Spinal cord (tissue), 10 donors: Measurements from ENCODE around the gene TNRC6B. TPM values are rescaled to one million over a fixed set of nuclear protein-coding genes. Genes with fewer than 3 reads are reported as not detected.
"Not testable (repeated sequence)": the region's sequence is repeated elsewhere in the genome, so short reads cannot be mapped to it uniquely, and the experiment has no call there.

Experiments
- DNase-seq, 6 donors: peaks; one replicate each; pipeline versions ENCODE4 v3.0.0 to v3.0.0-alpha.2; 2013 to 2015; ENCODE audit warnings: low spot score in 6 of 6, low read depth in 4 of 6
- H3K27ac ChIP-seq: one replicate; pipeline ENCODE4 v1.5.1; 2013; ENCODE audit warnings: low read depth, low read length, control low read depth
- H3K27me3 ChIP-seq: one replicate; pipeline ENCODE4 v1.6.1; 2013; ENCODE audit warnings: low read length; ENCODE audit not compliant: control insufficient read depth, insufficient read depth
- H3K36me3 ChIP-seq: one replicate; pipeline ENCODE4 v1.6.1; 2013; ENCODE audit warnings: low read length; ENCODE audit not compliant: control insufficient read depth, insufficient read depth
- H3K4me1 ChIP-seq: one replicate; pipeline ENCODE4 v1.6.1; 2013; ENCODE audit warnings: low read length; ENCODE audit not compliant: control insufficient read depth, insufficient read depth
- H3K4me3 ChIP-seq: one replicate; pipeline ENCODE4 v1.5.1; 2013; ENCODE audit warnings: low read depth, low read length, control low read depth
- H3K9me3 ChIP-seq: one replicate; pipeline ENCODE4 v1.6.1; 2013; ENCODE audit warnings: low read length; ENCODE audit not compliant: control insufficient read depth, insufficient read depth
- WGBS: methylation state at CpG from one replicate; pipeline ENCODE4 v1.1.5; 2013; ENCODE audit warnings: missing lambda C conversion rate; ENCODE audit not compliant: insufficient coverage; 5-methylcytosine and 5-hydroxymethylcytosine counted together
- polyA plus RNA-seq, 2 donors: library from polyadenylated mRNA; unstranded; fragments of 120-200 nt; gene quantifications; one replicate each; pipeline ENCODE4 v1.2.1, GENCODE V29; 2013; ENCODE audit not compliant: insufficient read length in 2 of 2
- total RNA-seq, 2 donors: library from RNA; depleted of rRNA in 1 of 2; stranded (reverse); fragments of 120-200 nt in 1 of 2; fragments of >200 nt in 1 of 2; gene quantifications; one replicate each; pipeline versions ENCODE4 v1.2.3 to v1.2.4, GENCODE V29; 2013 to 2014
- donor health status: healthy.

Gene TNRC6B
- total and polyA plus RNA-seq, 4 donors: 16.7 to 38.7 (median 26.5) TPM

DNA sequence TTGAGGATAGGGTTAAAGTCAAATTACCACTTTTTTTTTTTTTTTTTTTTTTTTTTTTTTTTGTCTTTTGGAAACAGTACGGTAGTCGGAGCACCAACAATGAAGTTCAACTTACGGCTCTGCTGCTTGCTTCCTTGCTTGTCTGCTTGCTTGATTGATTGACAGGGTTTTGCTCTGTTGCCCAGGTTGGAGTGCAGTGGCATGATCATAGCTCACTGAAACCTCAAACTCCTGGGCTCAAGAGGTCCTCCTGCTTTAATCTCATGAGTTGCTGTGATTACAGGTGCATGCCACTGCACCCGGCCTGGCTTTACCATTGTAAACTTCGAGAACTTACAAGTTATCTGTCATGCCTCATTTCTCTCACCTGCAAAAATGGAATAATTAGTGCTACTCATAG lies 198.4 kb downstream of the TNRC6B start:
- Histone ChIP-seq H3K9me3 (no peaks in the 10 kb centered on the region), H3K36me3 (peaks cover 2% of the 10 kb centered on the region), H3K4me1 (peaks cover 5% of the 10 kb centered on the region), H3K4me3 (no peak overlapping the region), H3K27ac (no peak overlapping the region), H3K27me3 (no peaks in the 10 kb centered on the region)
- WGBS: 100% methylated on average over 2 of the region's 5 CpGs
- no peak for DNase-seq

DNA sequence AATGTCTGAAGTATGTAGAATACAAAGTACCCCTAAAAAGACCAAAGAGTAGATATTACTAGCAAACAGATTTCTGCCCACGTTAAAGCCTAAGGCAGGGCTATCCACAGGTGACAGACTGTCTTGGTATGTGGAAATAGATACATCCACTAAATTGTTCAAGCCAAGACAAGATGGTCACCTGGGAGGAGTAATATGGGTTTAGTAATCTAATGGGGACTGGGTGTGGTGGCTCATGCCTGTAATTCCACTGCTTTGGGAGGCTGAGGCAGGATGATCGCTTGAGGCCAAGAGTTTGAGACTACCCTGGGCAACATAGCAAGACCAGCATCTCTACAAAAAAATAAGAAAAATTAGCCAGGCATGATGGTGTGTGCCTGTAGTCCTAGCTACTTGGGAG lies 200.2 kb downstream of the TNRC6B start:
- Histone ChIP-seq H3K36me3 (peaks cover 2% of the 10 kb centered on the region), H3K4me1 (no peaks in the 10 kb centered on the region), H3K4me3 (no peak overlapping the region), H3K9me3 (no peaks in the 10 kb centered on the region), H3K27ac (no peak overlapping the region), H3K27me3 (no peaks in the 10 kb centered on the region)
- DNase-seq: no peak
- 100% methylated on average over 1 of the region's 2 CpGs for WGBS

DNA sequence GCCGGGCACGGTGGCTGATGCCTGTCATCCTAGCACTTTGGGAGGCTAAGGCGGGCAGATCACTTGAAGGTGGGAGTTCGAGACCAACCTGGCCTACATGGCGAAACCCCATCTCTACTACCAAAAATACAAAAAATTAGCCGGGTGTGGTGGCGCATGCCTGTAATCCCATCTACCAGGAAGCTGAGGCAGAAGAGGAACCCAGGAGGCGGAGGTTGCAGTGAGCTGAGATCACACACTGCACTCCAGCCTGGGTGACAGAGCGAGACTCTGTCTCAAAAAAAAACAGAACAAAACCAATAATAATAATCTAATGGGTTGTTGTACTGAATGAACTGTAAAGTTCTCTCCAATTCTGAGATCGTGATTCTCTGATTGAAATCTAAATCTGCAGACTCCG lies 200.7 kb downstream of the TNRC6B start:
- not testable (repeated sequence) for H3K4me1 ChIP-seq, H3K27me3 ChIP-seq, H3K9me3 ChIP-seq, DNase-seq, H3K36me3 ChIP-seq, H3K27ac ChIP-seq, H3K4me3 ChIP-seq
- WGBS: 100% methylated on average over 5 of the region's 11 CpGs

DNA sequence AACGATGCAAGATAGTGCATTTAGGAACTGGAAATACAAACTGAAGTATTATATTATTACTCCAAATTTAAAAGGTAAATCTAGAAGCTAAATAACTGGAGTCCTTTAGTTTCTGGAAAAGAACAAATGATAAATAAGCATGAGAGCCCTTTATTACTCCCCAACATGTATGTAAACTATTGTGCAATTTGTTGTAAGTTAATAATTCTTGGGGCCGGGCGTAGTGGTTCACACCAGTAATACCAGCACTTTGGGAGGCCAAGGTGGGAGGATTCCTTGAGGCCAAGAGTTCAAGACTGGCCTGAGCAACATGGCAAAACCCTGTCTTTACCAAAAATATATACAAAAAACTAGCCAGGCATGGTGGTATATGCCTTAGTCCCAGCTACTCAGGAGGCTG lies 203.7 kb downstream of the TNRC6B start:
- no peak overlapping the region for H3K4me3 ChIP-seq
- H3K36me3 ChIP-seq: no peaks in the 10 kb centered on the region
- no peak overlapping the region for H3K27ac ChIP-seq
- no peaks in the 10 kb centered on the region for H3K9me3 ChIP-seq
- no CpG with 5 or more reads among the region's 3 CpGs for WGBS
- no peaks in the 10 kb centered on the region for H3K27me3 ChIP-seq
- DNase-seq: no peak
- no peaks in the 10 kb centered on the region for H3K4me1 ChIP-seq

DNA sequence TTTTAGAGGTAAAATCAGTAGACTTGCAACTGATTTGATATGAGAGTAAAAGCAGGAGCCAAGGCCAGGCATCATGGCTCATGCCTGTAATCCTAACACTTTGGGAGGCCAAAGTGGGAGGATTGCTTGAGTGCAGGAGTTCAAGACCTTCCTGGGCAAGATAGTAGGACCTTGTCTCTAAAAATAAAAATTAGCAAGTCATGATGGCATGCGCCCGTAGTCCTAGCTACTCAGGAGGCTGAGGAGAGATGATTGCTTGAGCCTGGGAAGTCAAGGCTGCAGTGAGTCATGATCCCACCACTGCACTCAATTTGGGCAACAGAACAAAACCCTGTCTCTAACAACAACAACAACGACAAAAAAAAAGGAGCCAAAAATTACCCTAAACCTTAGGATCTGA lies 206.2 kb downstream of the TNRC6B start:
- Histone ChIP-seq H3K4me1 (no peaks in the 10 kb centered on the region), H3K9me3 (no peaks in the 10 kb centered on the region), H3K27ac (no peak overlapping the region), H3K27me3 (no peaks in the 10 kb centered on the region), H3K4me3 (no peak overlapping the region), H3K36me3 (peaks cover under 1% of the 10 kb centered on the region)
- no peak for DNase-seq
- WGBS: no CpG with 5 or more reads among the region's 3 CpGs

DNA sequence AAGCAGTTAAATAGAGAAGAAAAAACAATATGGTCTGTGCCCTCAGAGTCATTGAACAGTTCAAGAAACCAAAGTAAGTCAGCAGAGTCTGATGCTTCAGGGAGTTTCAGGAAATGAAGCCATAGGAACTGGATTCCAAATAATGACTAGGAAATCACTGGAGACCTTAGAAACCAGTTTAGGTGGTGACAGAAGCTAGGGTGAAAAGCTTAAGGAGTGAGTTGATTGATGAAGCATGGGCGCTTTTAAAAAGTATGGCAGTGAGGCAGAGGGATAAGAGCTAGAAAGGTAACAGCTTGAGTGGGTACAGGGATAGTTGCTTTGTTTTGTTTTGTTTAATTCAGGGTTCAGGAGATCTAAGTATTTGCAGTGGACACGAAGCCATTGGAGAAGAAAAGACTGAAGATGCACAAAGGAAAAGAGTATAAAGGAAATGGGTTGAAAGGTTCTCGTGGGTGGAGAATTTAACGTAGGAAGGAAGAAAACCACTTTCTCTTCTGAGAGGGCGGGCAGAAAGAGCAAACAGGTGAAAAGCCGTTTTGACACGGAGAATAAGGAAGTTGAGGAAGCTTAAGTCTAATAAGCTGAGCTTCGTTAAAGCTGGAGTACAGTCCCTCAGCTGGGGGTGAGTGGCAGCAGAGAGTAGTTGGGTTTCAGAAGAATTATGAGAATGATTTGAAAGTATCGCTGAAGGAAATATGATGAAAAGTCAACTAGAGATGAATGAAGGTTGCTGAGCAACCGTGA lies 207.5 kb downstream of the TNRC6B start:
- H3K27me3 ChIP-seq: no peaks in the 10 kb centered on the region
- no peak overlapping the region for H3K4me3 ChIP-seq
- no peaks in the 10 kb centered on the region for H3K4me1 ChIP-seq
- H3K9me3 ChIP-seq: no peaks in the 10 kb centered on the region
- WGBS: 83% methylated on average over 10 of the region's 10 CpGs
- H3K27ac ChIP-seq: no peak overlapping the region
- H3K36me3 ChIP-seq: peaks cover 4% of the 10 kb centered on the region
- no peak for DNase-seq

Other genes starting within 250 kb of the TNRC6B start
- gene TMA7B, start 217.5 kb upstream of the TNRC6B start, total RNA-seq: not detected
- gene TMA7B, start 217.5 kb upstream of the TNRC6B start, polyA plus RNA-seq: not detected
- 1 to 10 TPM in 1 of 2 donors, under 1 TPM in 1; 0.61 to 1.2 TPM for gene FAM83F, start 183.0 kb upstream of the TNRC6B start, total RNA-seq
- under 1 TPM; 0.67 to 0.78 TPM for gene FAM83F, start 183.0 kb upstream of the TNRC6B start, polyA plus RNA-seq
- gene ADSL, start 168.6 kb downstream of the TNRC6B start, total RNA-seq: 10 to 100 TPM; 50.3 to 69.9 TPM
- gene ADSL, start 168.6 kb downstream of the TNRC6B start, polyA plus RNA-seq: 10 to 100 TPM; 58.5 to 77.2 TPM
- gene SGSM3, start 192.7 kb downstream of the TNRC6B start, total RNA-seq: 10 to 100 TPM; 40.9 to 59.6 TPM
- gene SGSM3, start 192.7 kb downstream of the TNRC6B start, polyA plus RNA-seq: 10 to 100 TPM; 80.5 to 94.4 TPM